Fibroblast of gingiva (primary cell): ENCODE measurements around the gene NMNAT2.
A peak's percentile ranks its signal among the peaks of the same experiment; 100 is the strongest.

ENCODE experiments used
- DNase-seq: peaks from one replicate; pipeline ENCODE4 v3.0.0-alpha.2; 2011; ENCODE audit warnings: low read depth

The NMNAT2 gene

DNA sequence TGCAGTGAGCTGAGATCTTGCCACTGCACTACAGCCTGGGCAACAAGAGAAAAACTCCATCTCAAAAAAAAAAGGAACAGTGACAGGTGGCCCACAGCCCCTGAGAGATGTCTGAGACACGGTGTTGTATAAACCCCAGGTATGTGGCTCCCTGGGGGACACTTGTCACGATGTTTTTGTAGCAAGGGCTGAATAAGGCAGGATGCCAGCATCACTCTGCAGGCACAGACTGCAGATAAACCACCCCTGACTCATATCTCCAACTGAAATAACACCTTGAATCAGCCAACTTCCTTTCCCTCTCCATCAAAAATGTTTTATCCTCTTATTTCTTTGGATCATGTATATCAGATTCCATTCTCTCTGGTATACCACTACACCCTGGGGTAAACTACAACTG is 52.5 kb downstream of the NMNAT2 start:
- no peak for DNase-seq

DNA sequence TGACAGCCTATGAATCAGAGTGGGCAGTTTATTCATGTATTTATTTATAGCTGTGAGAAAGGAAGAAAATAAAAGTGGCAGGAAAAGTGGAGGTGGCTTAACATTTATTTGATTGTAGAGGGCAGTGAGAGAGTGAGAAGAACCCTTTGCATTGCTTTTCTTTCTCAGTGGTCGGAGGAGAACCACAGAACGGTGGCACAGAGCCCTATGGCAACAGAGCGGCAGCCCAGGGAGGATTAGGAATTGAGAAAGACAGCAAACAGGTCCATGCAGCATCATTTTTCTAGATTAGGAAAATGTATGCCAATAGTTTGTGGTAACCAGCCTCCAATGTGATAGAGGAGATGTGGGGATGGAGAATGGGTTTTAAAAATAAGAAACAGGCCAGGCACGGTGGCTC is 53.1 kb downstream of the NMNAT2 start:
- no peak for DNase-seq

DNA sequence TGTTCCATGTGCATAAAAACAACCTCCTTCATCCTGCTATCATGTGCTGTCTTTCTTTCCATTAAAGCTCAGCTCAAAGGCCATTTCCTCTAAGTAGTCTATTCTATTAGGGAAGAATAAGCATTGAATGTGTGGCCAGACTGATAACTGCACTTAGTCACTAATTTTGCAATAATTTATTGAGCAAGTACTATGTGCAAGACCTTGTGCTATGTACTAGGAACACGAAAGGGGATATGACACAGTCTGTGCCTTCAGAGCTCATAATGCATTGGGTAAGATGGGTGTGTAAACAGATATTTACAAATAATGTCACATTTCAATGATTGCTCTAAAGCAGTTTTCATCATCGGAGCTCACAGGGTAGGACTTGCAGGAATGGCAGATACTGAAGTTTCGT is 54.2 kb downstream of the NMNAT2 start:
- DNase-seq: peak; percentile 34

DNA sequence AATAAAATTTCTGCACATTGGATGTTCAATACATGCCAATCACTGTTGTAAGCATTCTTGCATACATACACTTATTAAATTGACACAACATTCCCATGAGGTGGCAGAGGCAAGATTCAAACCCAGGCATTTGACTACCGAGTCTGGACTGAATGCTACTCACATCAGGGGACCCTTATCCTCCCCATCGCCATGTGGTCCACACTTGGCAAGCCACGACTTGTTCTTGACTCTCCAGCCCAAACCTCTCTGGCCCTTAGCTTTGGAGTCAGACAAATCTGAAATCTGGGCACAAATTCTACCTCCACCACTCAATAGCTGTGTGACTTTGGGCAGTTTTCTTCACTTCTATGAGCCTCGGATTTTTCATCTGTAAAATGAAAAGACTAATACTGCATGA is 57.1 kb downstream of the NMNAT2 start:
- DNase-seq: no peak

DNA sequence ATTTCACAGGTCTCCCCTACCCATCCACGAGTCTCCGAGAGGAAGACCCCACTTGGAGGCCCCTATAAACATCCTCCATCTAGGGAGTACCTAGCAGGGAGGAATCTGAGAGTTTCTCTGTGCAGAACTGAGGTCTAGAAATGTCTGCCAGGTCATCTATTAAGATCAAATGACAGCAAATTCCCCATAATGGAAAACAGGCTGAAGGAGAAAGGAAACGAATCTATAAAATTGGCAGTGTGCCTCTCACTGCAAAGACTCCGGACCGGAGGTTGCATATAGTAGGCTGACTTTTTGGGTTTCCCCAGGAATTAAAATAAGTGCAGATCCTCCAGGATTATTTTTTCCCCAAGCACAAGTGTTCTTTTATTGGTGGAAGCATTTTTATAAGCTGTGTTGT is 57.7 kb downstream of the NMNAT2 start:
- DNase-seq: peak; percentile 6

DNA sequence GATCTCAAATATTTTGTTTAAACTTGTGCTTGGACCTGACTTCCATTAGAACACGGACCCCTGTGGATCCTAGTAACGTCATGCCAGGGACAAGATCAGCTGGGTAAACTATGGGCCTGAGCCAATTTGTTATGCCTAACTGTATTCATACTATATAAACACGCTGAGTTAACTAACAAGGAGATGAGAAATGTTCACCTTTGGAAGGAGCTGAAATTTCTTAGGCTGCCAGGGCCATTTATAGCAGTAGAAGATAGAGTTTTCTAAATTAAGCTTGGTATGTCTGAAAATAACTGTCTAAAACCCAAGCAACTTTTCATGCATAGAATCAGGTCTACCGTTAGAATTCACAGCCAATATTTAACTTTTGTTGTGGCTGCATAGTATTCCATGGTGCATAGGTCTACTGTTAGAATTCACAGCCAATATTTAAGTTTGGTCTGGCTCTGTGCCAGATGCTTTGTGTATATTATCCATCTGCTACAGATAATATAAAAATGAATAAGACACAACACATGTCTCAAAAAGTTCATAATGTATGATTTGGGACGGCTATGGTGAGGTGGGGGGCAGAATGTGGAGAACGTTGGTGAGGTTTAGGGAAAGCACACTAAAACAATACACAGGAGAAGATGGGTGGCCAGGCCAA is 61.5 kb downstream of the NMNAT2 start:
- no peak for DNase-seq

DNA sequence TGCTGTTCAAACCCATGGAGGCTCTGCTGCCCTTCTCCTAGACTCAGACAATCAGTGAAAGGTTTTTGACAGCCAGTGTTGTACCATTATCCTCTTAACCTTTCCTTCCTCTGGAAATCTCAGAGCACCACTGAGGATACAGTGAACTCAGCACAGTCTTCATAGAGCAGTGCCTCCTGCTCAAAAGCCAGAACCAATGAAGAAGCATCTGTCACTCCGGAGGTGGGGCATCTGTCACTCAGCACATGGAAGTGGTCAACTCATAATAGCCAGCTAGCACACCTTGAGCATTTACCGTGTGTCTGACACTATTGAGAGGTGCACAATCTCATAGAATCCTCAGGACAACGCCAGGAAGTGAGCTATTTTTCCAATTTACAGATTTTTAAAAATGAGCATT is 62.4 kb downstream of the NMNAT2 start:
- no peak for DNase-seq

DNA sequence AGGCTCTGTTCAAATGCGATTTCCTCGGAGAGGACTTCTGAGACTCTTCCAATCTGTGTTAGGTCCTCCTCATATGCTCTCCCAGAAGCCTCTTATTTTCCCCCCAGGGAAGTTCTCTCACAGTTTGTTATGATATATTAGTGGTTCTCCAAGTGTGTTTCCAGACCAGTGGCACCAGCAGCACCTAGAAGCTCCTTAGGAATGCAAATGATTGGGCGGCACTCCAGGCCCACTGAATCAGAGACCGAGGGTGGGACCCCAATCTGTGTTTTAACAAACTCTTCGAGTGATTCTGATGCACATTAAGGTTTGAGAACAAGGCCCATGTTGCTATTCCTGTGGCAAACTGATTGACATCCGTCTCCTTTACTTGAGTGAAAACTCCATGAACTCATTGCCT is 63.0 kb downstream of the NMNAT2 start:
- DNase-seq: no peak

DNA sequence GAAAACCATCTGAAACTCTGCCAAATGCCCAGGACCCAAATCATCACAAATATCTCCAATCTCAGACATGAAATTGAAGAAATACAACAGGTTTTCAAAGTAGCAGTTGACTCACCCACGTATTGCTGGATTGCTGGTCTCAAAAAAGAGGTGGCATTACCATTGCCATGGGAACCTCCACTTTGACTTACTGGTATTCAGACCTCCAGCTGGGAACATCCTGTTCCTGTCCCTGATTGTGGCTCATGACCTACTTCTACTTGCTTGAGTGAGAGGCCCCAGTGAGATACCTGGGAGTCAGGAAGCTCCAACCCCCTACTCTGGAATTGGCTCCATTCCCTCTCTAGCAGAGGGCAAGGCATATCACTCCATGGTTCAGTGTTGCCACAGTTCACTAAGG is 64.6 kb downstream of the NMNAT2 start:
- DNase-seq: no peak

DNA sequence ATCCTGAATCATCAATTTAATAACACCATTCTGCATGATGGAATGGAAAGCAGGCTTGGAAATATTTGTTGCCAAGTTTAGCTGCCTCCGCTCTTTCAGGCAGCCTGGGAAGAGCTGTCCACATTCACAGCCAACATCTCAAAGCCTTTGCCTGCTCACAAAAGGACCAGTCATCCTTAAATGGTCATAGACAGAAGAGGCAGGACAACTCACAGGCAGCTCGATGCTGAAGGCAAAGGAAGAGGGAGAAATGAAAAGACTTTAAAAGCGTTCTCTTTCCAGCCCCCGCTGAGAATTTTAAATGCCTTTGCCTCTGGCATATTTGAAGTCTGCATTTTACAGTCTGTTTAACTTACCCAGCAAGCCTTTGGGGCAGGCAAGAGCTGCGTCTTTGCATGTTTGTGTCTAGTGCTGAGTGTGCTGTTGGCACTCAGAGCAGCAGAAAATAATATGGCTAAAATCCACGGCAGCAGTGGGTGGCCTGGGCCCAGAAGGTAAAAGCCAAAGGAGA is 68.9 kb downstream of the NMNAT2 start:
- peak; percentile 50 for DNase-seq

DNA sequence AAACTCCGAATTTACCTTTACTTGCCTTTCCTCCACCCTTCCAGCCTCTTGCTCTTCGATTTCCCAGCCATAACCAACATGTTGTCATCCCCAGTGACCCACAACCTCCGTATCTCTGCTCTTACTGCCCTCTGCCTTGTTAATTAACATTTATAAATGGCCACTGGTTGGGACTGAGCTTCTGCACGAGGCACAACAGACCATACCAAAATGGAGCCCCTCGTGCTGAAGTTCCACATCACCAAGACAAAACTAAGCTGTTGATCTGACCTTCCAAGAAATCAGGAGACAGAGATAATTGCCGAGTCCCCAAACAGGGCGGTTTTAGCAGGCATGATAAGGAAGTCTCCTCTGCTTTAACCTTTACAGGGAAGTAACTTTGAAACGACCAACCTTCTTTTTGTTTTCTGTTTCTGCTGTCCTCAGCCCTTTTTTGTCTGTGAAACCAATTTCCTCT is 71.9 kb downstream of the NMNAT2 start:
- DNase-seq: no peak

DNA sequence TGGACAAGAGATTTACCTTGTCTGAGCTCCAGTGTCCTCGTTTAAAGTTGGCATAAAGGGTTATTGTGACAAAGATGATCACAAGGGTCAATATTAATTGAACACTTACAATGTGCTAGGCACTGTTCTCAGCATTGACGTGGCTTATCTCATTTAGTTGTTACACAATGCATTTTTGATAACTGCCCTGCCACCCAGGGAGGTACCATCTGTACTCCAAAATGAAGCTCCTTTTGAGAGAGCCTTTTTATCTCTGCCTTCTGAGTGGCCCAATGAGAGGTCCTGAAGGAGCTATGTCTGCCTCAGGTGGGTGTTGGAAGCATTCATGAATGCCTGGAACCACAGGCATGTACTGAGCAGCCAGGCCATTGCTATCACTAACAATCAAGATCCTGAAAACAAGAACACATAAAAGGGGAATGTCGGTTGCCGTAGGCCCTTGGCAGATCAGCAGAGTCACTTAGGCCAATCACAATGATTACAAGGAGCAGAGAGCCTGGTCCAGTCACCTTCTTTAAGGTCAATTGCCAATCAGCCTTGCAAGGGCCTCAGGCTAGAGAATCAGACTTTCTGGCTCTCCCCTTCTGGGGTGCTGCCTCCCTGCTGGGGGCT is 78.5 kb downstream of the NMNAT2 start:
- DNase-seq: no peak

DNA sequence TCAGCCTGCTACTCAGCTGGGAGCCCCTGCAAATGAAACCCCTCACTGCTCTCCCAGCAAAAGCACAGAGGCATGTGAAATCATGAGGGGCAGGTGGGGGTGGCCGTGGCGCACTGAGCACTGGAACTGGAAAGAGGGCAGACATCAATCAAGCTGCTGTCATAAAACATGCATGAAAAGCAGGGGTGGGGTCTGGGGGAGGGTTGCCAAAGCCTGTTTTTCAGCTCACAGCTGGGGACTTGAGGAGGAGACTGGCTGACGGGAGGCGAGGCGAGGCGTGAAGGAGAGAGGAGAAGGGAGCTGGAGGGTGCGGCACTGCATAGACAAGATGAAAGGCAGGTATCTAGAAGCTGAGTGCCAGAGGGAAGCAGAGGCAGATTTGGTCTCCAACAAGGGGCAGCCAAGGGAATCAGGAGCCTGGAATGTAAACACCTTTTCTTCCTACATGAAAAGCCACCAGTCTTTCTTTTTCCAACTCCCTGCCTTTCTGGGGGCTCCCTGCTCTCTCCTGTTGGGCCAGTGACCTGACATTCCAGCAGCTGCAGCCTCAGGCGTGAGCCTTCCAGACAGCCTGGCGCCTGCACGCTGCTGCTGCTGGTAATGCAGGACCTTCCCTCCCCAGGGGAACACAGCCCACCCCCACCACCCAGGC is 87.0 kb downstream of the NMNAT2 start:
- DNase-seq: no peak

DNA sequence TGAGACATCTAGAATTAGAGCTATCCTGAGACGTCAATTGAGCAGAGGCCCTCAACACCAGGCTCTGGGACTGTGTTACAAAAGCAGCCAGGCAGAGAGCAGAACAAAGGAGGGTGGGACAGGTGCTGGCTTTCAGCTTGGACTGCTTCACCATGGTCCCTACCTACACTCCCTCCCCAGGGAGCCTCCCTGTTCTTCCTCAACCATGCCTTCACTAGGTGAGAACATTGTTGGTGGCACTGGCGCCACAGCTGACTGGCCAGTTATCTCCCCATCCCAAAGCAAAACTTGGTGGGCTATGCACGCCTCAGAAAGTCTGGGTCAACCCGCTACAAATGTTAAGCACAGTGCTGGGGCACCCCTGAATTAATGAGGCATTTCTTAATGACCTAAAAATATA is 87.8 kb downstream of the NMNAT2 start:
- no peak for DNase-seq

DNA sequence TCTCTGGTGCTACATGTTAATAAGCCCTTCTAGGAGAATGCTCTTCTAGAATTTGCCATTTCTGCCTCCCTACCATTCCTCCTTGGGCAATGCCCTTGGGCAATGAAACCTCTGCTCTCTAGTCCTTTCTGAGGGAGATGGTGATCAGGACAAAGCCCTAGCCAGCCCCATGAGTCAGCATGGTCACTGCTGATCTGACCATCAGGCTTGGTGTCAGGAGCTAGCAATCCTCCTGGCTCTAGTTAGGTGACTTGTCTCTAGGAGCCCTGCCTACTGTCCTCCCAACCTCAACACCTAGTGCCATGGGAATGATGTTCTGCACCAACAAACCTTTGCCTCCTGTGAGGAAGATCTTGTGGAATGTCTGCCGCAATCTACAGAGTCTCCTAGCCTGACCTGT is 89.8 kb downstream of the NMNAT2 start:
- no peak for DNase-seq

DNA sequence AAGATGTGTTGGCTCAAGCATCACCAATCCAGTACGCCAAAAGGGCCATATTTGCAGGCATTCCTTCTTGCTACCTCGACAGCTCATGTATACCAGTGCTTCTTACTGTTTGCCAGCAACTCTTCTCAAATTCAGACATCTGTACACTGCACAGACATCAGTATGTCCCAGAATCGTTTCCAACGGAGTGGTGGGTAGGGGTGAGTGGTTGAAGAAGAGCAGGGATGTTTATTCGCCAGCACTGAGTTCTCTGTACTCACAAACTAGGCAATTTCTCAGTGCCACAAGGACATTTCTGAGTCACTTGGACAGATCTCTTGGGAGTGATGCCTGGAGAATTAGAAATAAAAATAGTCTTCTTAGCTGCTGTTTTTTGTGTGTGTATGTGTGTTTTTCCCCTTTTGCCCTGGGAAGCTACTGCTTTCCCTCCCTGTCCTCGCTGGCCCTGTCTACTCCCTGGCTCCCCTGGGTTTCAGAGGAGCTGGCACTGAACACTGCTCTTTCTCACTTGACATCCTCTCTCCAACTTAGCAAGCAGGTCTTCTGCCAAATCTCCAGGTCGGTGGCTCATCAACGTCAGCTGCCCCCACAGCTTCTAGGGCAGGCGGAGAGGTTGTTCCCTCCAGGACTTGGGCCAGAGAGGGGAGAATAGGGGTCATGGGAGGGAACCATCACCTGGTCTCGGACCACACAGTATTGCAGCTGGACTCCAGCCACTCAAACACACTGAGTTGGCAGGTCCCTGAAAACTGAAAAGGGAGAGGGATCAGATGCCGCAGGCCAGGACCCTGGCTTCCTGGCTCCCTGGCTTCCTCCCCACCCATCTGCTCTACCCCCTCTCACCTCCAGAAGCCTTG is 90.5 kb downstream of the NMNAT2 start:
- no peak for DNase-seq

DNA sequence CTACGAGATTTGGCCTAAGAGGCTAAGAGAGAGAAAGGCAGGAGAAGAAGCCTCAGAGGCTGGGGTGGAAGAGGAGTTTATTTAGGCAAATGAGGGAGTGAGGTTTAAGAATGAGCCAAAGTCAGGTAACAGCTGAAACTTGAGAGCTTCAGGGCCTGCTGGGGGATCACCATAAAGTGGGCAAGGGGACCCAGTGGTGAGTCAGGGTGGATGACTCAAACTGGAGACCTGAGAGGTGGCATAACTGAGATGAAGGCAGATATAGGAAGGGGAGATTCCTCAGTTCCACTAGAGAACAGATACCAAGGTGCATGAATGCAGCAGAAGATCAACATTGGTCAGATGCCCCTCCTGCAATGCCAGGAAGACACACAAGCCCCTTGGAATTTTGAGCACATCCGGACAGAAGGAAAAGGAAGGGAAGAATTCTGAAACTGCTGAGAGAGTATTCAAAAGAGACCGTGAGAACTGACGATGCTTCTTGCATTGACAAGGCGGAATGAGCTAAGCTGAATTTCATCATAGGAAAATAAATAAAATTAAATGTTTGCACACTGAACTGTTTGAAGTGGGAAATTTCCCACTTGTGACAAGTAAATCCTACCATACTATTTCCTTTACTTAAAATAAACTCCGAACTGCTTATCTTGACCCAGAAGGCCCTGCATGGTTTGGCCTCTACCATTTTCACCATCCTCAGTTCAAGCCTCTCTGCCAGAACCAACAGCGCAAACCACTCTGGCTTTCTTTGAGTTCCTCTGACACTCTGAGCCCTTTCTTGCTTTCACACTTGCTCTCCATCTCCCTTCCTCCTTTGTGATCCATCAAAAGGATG is 94.1 kb downstream of the NMNAT2 start:
- no peak for DNase-seq

DNA sequence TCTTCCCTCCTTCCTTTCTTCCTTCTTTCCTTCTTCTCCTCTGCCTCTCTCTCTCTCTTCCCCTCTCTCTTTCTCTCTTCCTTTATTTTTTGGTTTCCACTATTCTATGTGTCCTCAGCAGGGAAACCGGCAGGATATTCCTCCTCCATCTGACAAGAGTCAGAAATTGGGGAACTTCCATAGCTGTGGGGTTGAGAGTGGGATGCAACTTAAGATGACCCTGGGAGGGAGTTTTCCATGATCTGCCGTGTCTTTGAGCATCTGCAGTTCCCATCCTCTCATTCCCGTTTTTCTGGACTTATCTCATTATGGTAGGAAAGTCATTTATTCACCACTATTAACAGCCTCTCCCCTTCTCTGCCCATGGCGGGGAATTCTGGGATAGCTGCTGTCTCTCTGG is 98.6 kb downstream of the NMNAT2 start:
- DNase-seq: no peak

DNA sequence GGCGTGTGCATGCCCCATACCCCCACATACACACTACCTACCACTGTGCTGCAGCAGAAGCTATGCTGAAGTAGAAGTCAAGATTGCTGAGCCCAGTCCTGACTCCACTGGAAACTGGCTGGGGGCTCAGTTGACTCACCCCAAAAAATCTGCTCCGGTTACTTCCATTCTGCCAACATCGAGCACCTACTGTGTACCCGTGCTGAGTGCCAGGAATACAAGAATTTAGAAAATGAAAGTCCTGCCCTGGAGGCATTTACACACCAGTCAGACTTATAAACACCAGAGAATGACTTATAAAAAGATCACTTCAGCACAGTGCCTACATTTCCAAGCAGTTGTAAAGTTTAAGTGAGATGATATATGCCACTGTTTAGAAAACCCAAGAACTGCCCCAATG is 99.1 kb downstream of the NMNAT2 start:
- DNase-seq: no peak

DNA sequence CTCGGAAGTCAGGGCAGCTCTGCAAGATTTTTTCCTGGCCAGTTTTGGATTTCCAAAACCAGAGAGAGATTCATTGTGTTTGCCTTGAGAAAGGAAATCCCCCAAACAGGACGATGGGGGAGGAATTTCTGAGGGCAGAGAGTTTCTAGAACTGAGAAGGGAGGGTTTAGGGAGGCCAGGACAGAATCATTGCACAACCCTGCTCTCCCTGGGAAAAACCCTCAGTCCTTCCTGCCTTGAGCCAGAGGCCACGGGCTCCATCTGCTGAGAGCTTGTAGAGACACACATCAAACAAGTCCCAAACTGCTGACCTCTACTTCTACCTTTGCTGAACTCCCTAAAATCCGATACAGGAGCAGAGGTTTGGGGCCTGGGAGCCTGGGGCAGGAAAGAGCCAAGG is 99.7 kb downstream of the NMNAT2 start:
- peak; percentile 87 for DNase-seq

DNA sequence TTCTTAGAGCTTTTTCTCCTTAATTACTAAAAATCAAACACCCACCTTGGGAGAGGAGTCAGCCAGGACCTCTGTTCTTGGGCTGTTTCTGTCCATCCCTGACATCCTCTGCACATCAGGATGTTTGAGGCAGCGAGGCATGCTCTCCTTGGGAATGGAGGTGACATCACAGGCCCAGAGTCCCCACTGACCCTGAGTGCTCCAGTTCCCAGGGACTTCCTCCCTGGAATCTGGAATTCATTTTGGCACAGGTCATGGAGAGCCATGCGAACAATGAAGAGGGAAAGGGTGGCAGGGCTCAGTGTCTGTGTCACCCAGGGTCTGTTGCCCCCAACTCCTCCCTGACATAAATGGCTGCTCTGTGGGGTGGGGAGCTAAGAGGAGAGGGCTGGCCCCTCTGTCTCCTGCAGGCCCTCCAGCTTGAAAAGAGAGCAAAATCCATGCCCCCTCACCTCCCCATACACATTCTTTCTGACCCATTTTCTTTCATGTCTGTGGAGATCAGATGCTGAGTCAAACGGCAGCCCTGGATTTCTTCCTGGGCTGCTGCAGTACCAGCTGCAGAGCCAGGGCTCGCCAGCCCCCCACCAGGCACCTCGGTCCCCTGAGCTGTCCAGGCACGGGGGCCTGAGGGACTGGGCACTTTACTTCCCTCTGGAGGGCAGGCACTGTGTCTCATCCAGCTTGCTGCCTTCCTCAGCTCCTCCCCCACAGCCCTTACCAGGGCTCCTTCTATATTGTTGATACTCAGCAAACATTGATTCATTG is 102.0 kb downstream of the NMNAT2 start:
- DNase-seq: no peak
